DOHH2 (cell line): ENCODE data around the gene CIAO1.

Experiments
- H3F3A ChIP-seq: fragments of 200-600 bp; sonication (generic), shearing (Covaris generic); 2 replicates; pipeline ENCODE4 v1.6.0; 2016; ENCODE audit warnings: antibody characterized with exemption, mild to moderate bottlenecking; ENCODE audit not compliant: control insufficient read depth, insufficient read depth
- H3K27ac ChIP-seq: fragments of 200-600 bp; sonication (generic); 2 replicates; pipeline ENCODE4 v1.5.1; 2014; ENCODE audit warnings: low read depth, mild to moderate bottlenecking, low read length, moderate library complexity
- H3K27me3 ChIP-seq: fragments of 200-600 bp; sonication (generic); 2 replicates; pipeline ENCODE4 v1.6.1; 2014; ENCODE audit warnings: mild to moderate bottlenecking, low read length, mixed read lengths; ENCODE audit not compliant: control insufficient read depth
- H3K36me3 ChIP-seq: fragments of 200-600 bp; sonication (generic); 2 replicates; pipeline ENCODE4 v1.6.1; 2014; ENCODE audit warnings: mild to moderate bottlenecking, low read length, moderate library complexity, mixed read lengths; ENCODE audit not compliant: control insufficient read depth
- H3K4me1 ChIP-seq: fragments of 200-600 bp; sonication (generic); 2 replicates; pipeline ENCODE4 v1.6.1; 2014; ENCODE audit warnings: mild to moderate bottlenecking, low read length, mixed read lengths; ENCODE audit not compliant: control insufficient read depth
- H3K4me2 ChIP-seq: fragments of 200-600 bp; sonication (generic); 2 replicates; pipeline ENCODE4 v1.6.0; 2014; ENCODE audit warnings: mild to moderate bottlenecking, low read length, moderate library complexity
- H3K4me3 ChIP-seq: fragments of 200-600 bp; sonication (generic); 2 replicates; pipeline ENCODE4 v1.5.1; 2014; ENCODE audit warnings: mild to moderate bottlenecking, low read length, mixed read lengths
- H3K79me2 ChIP-seq: fragments of 200-600 bp; sonication (generic); 2 replicates; pipeline ENCODE4 v1.6.1; 2014; ENCODE audit warnings: mild to moderate bottlenecking, low read length, mixed read lengths; ENCODE audit not compliant: control insufficient read depth
- H3K9me2 ChIP-seq: fragments of 200-600 bp; sonication (generic); replicated peaks from 2 replicates; pipeline ENCODE4 v1.6.1; 2014; ENCODE audit warnings: mild to moderate bottlenecking, low read length, mixed read lengths; ENCODE audit not compliant: control insufficient read depth
- H3K9me3 ChIP-seq: fragments of 200-600 bp; sonication (generic); 2 replicates; pipeline ENCODE4 v1.6.1; 2014; ENCODE audit warnings: antibody characterized with exemption, low read length, mixed read lengths; ENCODE audit not compliant: control insufficient read depth, insufficient read depth
- H4K20me1 ChIP-seq: fragments of 200-600 bp; sonication (generic); 2 replicates; pipeline ENCODE4 v1.6.0; 2014; ENCODE audit warnings: low read depth, mild to moderate bottlenecking, antibody characterized with exemption, low read length, moderate library complexity; ENCODE audit not compliant: control insufficient read depth, insufficient read depth
- CTCF ChIP-seq: fragments of 200-600 bp; sonication (generic); IDR thresholded peaks from one replicate; pipeline ENCODE4 v1.5.1; 2014; ENCODE audit warnings: antibody characterized with exemption, mild to moderate bottlenecking, low read depth, low read length; ENCODE audit not compliant: poor library complexity, severe bottlenecking
- EZH2phosphoT487 ChIP-seq: fragments of 200-600 bp; sonication (generic); IDR thresholded peaks from 2 replicates; pipeline ENCODE4 v1.6.1; 2017; ENCODE audit warnings: borderline replicate concordance, mild to moderate bottlenecking, antibody characterized with exemption, low read length, moderate library complexity, mixed read lengths

CIAO1 gene

DNA sequence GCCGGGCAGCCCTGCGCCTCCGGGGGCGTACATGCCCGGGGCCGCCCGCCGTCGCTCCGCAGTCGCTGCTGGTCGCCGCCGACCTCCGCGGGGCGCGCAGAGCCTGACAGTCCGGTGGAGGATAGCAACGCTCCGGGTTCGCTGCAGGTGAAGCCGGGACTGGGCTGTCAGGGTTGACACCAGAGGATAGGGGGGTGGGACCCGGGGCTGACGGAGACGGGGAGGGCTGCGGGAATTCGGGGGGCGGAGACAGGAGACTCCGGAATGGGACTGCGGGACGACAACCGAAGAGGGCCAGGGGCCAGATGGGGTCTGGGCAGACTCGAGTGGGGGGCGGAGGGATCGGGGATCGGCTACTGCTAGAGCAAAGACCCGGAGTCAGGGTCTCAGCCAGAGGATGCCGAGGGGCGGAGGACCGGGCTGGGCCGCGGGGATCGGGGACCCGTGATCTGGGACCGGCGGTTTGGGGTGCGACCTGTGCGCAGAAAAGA lies 631 bp upstream of the CIAO1 start:
- no peak for TF ChIP-seq EZH2phosphoT487
- TF ChIP-seq CTCF, result no peak
- H3K4me2 ChIP-seq, result peak overlapping the region; percentile 67
- peaks cover 67% of the 10 kb centered on the region for H3K36me3 ChIP-seq
- no peaks in the 10 kb centered on the region for H3F3A ChIP-seq
- H3K9me3 ChIP-seq, result no peaks in the 10 kb centered on the region
- peak overlapping the region; percentile 48 for H3K27ac ChIP-seq
- peaks cover 78% of the 10 kb centered on the region for H3K79me2 ChIP-seq
- H3K4me1 ChIP-seq, result peaks cover 36% of the 10 kb centered on the region
- no peaks in the 10 kb centered on the region for H3K27me3 ChIP-seq
- H3K9me2 ChIP-seq, result no peaks in the 10 kb centered on the region
- peaks cover 14% of the 10 kb centered on the region for H4K20me1 ChIP-seq
- peak overlapping the region; percentile 95 for H3K4me3 ChIP-seq

DNA sequence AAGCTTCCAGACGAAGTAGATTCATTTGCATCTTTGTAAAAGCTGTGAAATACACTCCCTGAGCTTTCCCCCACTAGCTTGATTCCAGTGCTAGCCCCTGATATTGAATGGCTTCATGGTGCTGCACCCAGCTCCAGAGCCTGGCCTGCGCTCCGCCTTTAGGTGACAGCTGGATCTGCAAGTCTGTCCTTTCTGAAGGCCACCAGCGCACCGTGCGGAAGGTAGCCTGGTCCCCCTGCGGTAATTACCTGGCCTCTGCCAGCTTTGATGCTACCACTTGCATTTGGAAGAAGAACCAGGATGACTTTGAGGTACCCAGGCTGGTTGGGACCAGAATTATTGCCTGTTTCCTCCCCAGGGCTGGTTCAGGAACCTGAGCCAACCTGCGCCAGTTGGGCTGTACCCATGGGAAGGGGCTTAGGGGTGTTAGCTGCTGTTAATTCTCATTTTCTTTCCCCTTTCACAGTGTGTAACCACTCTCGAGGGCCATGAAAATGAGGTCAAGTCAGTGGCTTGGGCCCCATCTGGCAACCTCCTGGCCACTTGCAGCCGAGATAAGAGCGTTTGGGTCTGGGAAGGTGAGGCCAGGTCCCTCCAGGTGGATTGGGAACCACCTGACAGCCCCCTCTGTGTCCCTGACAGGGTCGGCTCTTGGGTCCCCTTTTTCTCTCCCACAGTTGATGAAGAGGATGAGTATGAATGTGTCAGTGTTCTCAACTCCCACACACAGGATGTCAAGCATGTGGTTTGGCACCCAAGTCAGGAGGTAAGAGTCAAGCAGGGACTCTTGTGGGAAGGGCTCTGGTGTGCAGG lies 1.3 kb downstream of the CIAO1 start:
- H3K9me2 ChIP-seq, result no peaks in the 10 kb centered on the region
- peak overlapping the region; percentile 61 for H3K4me2 ChIP-seq
- no peaks in the 10 kb centered on the region for H3K9me3 ChIP-seq
- H3F3A ChIP-seq, result 0 out of 2 replicates have a peak, but pooled peaks cover 7% of the 10 kb centered on the region
- peaks cover 67% of the 10 kb centered on the region for H3K36me3 ChIP-seq
- H3K79me2 ChIP-seq, result peaks cover 59% of the 10 kb centered on the region
- peaks cover 23% of the 10 kb centered on the region for H3K4me1 ChIP-seq
- peak overlapping the region; percentile 95 for H3K4me3 ChIP-seq
- peaks cover 7% of the 10 kb centered on the region for H4K20me1 ChIP-seq
- H3K27ac ChIP-seq, result no peak overlapping the region; the same call in 1 of the 2 replicates
- no peaks in the 10 kb centered on the region for H3K27me3 ChIP-seq
- TF ChIP-seq EZH2phosphoT487, result no peak
- peak; percentile 47 for TF ChIP-seq CTCF

- H3K79me2 ChIP-seq, result peaks cover 15% of the 10 kb centered on the region
- peaks cover 24% of the 10 kb centered on the region for H3F3A ChIP-seq
- H3K27ac ChIP-seq, result no peak overlapping the region
- H4K20me1 ChIP-seq, result 0 out of 2 replicates have a peak, but pooled peaks cover 3% of the 10 kb centered on the region
- no peaks in the 10 kb centered on the region for H3K9me3 ChIP-seq
- H3K4me2 ChIP-seq, result no peak overlapping the region
- H3K9me2 ChIP-seq, result no peaks in the 10 kb centered on the region
- H3K4me3 ChIP-seq, result no peak overlapping the region
- peak; percentile 10 for TF ChIP-seq CTCF
- TF ChIP-seq EZH2phosphoT487, result no peak
- peaks cover 7% of the 10 kb centered on the region for H3K4me1 ChIP-seq
- H3K27me3 ChIP-seq, result no peaks in the 10 kb centered on the region
- peaks cover 84% of the 10 kb centered on the region for H3K36me3 ChIP-seq
Measured at GRCh38 chr2:96271995-96272394, 6.0 kb downstream of the CIAO1 start.
